ENCODE measurements around the gene DLL1.

DNA sequence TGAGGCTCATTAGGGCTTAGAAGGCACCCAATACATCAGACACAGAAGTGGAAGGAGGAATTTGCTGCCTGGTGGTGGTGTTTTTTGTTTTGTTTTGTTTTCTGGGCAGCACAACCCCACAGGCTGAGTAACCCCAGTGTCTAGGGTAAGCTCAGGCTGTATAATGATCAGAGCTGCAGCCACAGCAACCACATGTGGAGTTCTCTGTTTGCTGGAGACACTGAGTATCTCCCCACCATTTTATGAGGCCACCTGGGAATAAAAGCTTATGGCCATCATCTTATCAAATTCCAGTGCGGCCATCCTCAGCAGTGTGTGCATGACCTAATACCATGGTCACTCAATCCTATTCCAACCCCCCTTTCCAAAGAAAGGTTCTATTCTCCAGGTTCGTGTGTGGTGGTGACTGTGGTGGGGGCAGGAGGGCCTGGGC, 3.4 kb upstream of the DLL1 start:
- TF ChIP-seq, protein P1, sequence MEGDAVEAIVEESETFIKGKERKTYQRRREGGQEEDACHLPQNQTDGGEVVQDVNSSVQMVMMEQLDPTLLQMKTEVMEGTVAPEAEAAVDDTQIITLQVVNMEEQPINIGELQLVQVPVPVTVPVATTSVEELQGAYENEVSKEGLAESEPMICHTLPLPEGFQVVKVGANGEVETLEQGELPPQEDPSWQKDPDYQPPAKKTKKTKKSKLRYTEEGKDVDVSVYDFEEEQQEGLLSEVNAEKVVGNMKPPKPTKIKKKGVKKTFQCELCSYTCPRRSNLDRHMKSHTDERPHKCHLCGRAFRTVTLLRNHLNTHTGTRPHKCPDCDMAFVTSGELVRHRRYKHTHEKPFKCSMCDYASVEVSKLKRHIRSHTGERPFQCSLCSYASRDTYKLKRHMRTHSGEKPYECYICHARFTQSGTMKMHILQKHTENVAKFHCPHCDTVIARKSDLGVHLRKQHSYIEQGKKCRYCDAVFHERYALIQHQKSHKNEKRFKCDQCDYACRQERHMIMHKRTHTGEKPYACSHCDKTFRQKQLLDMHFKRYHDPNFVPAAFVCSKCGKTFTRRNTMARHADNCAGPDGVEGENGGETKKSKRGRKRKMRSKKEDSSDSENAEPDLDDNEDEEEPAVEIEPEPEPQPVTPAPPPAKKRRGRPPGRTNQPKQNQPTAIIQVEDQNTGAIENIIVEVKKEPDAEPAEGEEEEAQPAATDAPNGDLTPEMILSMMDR (IDR thresholded peaks at IDR 0.05), result no peak
- no peak for TF ChIP-seq POLR2A (IDR thresholded peaks at IDR 0.05)
